Ishikawa (cell line): ENCODE data around the gene CPNE9.

Experiments
- CEBPB ChIP-seq: IDR thresholded peaks from 2 replicates; pipeline ENCODE4 v1.6.1; 2012
- EGR1 ChIP-seq: IDR thresholded peaks from 2 replicates; pipeline ENCODE4 v1.6.1; 2012
- EP300 ChIP-seq: IDR thresholded peaks from 2 replicates; pipeline ENCODE4 v1.6.1; 2012; ENCODE audit warnings: borderline replicate concordance
- MAX ChIP-seq: IDR thresholded peaks from 2 replicates; pipeline ENCODE4 v1.6.1; 2012
- NFIC ChIP-seq: IDR thresholded peaks from 2 replicates; pipeline ENCODE4 v1.6.1; 2012
- RAD21 ChIP-seq: IDR thresholded peaks from 2 replicates; pipeline ENCODE4 v1.6.1; 2012; ENCODE audit warnings: low read depth
- TAF1 ChIP-seq: IDR thresholded peaks from 2 replicates; pipeline ENCODE4 v1.6.1; 2012; ENCODE audit warnings: low read depth, mild to moderate bottlenecking
- TCF12 ChIP-seq: IDR thresholded peaks from 2 replicates; pipeline ENCODE4 v1.6.1; 2012; ENCODE audit warnings: low read depth
- USF1 ChIP-seq: IDR thresholded peaks from 2 replicates; pipeline ENCODE4 v1.6.1; 2012

GRCh38 chr3:9695746-9696145, 7.9 kb upstream of the CPNE9 start:
- TF ChIP-seq USF1 (no peak), EP300 (no peak), MAX (no peak), TCF12 (no peak), RAD21 (no peak), CEBPB (no peak), EGR1 (no peak), NFIC (no peak), TAF1 (no peak)
